Type B pancreatic cell (in vitro differentiated cells): Measurements from ENCODE around the gene CHRD. TPM values are rescaled to one million over a fixed set of nuclear protein-coding genes. Genes with fewer than 3 reads are reported as not detected.

Experiments used
- DNase-seq: peaks from one replicate; pipeline ENCODE4 v3.0.0; 2021; ENCODE audit warnings: mixed read lengths; ENCODE audit not compliant: unreplicated experiment; ENCODE audit errors: extremely low spot score
- H3K27ac Mint-ChIP-seq: 2 replicates; pipeline ENCODE4 v1.8.0; 2021; ENCODE audit warnings: mild to moderate bottlenecking, mixed read lengths
- H3K27me3 Mint-ChIP-seq: 2 replicates; pipeline ENCODE4 v1.8.0; 2021; ENCODE audit warnings: mixed read lengths
- H3K36me3 Mint-ChIP-seq: 2 replicates; pipeline ENCODE4 v1.8.0; 2021; ENCODE audit warnings: mixed read lengths
- H3K4me1 Mint-ChIP-seq: one replicate; pipeline ENCODE4 v1.8.0; 2021; ENCODE audit warnings: mixed read lengths; ENCODE audit not compliant: unreplicated experiment
- H3K4me3 Mint-ChIP-seq: 2 replicates; pipeline ENCODE4 v1.8.0; 2021; ENCODE audit warnings: mild to moderate bottlenecking, mixed read lengths
- H3K9me3 Mint-ChIP-seq: 2 replicates; pipeline ENCODE4 v1.8.0; 2021; ENCODE audit warnings: mixed read lengths
- total RNA-seq: library from RNA; stranded (reverse); gene quantifications from 2 replicates; pipeline ENCODE4 v1.2.1, GENCODE V29; 2021; ENCODE audit warnings: low replicate concordance
- TF ChIP-seq, protein P1 (sequence below): fragments of 200-600 bp; sonication (generic); conservative IDR thresholded peaks from 2 replicates; pipeline ENCODE4 v1.5.0; 2021; ENCODE audit warnings: antibody characterized with exemption, mild to moderate bottlenecking

CHRD gene
- total RNA-seq, 1 donor from 2014 or later, result 6.4 TPM

DNA sequence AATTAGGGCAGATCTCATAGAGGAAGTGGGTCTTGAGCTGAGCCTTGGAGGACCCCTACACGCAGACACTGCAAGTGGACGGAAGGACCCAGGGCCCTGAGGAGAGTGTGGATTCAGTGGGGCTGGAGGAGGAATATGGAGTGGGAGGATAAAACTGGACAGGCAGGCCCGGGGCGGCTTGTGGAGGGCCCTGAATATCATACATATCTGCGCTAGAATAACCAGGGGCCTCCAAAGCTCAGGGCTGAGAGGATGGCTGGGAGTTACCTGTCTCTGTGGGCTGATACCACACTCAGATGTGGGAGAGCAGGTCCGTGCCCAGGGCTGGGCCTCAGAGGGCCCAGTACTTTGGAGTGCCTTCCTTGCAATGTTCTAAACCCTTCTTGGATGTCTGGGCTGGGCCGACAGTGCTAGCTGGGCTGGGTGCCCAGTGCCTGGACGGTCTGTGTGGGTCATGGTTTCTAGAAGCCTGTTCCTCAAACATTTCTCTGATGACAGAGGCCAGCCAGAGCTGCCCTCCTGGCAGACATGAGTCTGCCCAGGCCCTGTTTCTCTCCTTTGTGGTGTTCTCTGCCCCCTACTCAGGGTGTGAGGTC lies 29.6 kb downstream of the CHRD start:
- H3K9me3 Mint-ChIP-seq, result peaks cover 5% of the 10 kb centered on the region
- DNase-seq, result no peak
- H3K36me3 Mint-ChIP-seq, result no peaks in the 10 kb centered on the region
- TF ChIP-seq, protein P1, sequence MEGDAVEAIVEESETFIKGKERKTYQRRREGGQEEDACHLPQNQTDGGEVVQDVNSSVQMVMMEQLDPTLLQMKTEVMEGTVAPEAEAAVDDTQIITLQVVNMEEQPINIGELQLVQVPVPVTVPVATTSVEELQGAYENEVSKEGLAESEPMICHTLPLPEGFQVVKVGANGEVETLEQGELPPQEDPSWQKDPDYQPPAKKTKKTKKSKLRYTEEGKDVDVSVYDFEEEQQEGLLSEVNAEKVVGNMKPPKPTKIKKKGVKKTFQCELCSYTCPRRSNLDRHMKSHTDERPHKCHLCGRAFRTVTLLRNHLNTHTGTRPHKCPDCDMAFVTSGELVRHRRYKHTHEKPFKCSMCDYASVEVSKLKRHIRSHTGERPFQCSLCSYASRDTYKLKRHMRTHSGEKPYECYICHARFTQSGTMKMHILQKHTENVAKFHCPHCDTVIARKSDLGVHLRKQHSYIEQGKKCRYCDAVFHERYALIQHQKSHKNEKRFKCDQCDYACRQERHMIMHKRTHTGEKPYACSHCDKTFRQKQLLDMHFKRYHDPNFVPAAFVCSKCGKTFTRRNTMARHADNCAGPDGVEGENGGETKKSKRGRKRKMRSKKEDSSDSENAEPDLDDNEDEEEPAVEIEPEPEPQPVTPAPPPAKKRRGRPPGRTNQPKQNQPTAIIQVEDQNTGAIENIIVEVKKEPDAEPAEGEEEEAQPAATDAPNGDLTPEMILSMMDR, result no peak
- H3K27me3 Mint-ChIP-seq, result peaks cover 5% of the 10 kb centered on the region
- no peak overlapping the region for H3K4me3 Mint-ChIP-seq
- H3K27ac Mint-ChIP-seq, result no peak overlapping the region
- H3K4me1 Mint-ChIP-seq, result no peaks in the 10 kb centered on the region

DNA sequence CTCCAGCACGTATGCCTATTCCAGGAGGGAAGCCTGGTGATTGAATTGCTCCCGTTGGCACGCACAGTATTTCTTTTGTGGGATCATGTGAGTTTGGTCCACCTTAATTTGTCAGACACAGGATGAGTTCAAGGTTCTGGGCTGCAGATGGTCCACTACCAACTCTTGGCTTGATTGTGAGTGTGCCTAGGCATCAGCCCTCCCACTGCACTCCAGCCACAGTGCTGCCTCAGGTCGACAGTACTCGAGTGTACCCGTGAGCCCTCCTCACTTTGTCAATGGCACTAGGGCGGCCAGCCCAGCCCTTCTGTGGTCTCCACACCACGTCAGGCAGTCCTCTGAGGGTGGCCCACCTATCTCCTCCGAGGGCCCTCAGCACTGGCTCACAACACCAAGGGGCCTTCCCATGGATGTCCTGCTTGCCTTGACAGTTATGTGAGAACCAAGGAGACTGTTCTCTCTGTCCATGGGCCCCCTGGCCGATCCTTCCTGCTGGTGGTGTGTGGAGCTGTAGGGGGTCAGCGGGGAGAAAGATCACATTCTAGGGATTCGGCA lies 30.2 kb downstream of the CHRD start:
- TF ChIP-seq, protein P1, result no peak
- no peak overlapping the region for H3K27ac Mint-ChIP-seq
- DNase-seq, result no peak
- no peak overlapping the region for H3K4me3 Mint-ChIP-seq
- H3K9me3 Mint-ChIP-seq, result peaks cover 5% of the 10 kb centered on the region
- no peaks in the 10 kb centered on the region for H3K4me1 Mint-ChIP-seq
- no peaks in the 10 kb centered on the region for H3K36me3 Mint-ChIP-seq
- peaks cover 5% of the 10 kb centered on the region for H3K27me3 Mint-ChIP-seq

DNA sequence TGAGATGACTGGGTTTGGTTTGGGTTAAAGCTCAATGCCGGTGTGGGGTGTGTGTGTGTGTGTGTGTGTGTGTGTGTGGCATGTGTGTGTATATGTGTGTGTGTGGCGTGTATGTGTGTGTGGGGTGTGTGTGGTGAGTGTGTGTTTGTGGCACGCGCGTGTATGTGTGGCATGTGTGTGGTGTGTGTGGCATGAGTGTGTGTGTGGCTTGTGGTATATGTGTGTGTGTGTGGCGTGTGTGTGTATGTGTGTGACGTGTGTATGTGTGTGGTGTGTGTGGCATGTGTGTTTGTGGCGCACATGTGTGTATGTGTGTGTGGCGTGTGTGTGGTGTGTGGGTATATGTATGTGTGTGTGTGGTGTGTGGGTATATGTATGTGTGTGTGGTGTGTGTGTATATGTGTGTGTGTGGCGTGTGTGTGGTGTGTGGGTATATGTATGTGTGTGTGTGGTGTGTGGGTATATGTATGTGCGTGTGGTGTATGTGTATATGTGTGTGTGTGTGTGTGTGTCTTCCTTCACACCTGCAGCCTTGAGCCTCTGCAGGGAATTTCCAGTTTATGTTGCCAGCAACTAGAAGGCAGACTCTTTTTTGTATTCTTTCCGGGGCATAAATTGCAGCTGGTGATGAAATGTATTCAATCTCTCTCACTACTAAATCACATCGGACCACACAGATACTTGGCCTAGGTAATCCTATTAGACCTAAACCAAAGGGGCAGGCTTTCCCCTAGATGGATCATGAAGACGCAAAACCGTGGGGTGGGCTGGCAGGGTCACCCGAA lies 34.8 kb downstream of the CHRD start:
- no peak for DNase-seq
- H3K4me1 Mint-ChIP-seq, result no peaks in the 10 kb centered on the region
- TF ChIP-seq, protein P1, result no peak
- H3K27ac Mint-ChIP-seq, result no peak overlapping the region
- H3K36me3 Mint-ChIP-seq, result no peaks in the 10 kb centered on the region
- H3K9me3 Mint-ChIP-seq, result peaks cover 5% of the 10 kb centered on the region
- H3K27me3 Mint-ChIP-seq, result no peaks in the 10 kb centered on the region
- no peak overlapping the region for H3K4me3 Mint-ChIP-seq

DNA sequence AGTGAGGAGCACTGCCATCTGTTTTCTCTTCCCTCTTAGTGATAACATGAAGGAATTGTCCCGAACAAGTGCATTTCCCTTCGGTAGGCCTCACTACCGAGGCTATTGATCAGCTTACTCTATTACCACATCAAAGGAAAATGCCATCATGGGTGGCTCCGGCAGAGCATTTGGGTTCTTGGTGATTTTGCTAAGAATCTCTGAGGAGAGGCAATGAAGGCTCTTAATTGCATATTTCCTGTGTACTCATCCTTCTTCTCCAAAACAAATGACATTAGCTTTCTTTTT lies 35.3 kb downstream of the CHRD start:
- Mint-ChIP-seq H3K9me3 (peaks cover 5% of the 10 kb centered on the region), H3K27ac (no peak overlapping the region), H3K4me1 (no peaks in the 10 kb centered on the region), H3K4me3 (no peak overlapping the region), H3K36me3 (no peaks in the 10 kb centered on the region), H3K27me3 (no peaks in the 10 kb centered on the region)
- TF ChIP-seq, protein P1, result no peak
- no peak for DNase-seq

DNA sequence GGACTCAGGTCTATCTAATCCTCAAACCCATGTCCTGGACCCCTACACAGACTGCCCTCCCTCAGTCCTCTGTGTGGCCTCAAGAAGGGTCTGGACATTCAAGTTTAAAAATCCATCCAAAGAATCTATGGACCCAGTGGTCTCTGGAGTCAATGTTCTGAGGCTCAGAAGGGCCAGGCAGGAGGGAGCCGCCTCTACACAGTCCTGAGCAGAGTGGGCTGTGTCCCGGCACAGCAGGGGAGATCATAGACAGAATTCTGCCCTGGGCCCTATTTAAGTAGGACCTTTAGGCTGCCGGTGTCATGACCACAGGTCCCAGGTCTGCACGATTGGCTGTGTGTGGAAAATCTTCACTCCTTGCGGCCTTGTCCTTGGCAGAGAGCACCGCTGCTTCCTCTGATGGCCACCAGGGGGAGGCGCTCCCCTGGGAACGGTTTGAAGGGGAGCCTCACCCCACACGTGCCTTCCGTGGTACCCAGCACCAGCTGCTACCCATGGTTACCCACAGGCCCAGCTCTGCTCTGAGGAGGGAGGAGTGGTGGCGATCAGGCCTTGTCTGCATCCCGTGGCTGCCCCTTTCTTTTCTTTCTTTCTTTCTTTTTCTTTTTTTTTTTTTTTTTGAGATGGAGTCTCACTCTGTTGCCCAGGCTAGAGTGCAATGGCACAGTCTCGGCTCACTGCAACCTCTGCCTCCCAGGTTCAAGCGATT lies 37.9 kb downstream of the CHRD start:
- Mint-ChIP-seq H3K4me1 (no peaks in the 10 kb centered on the region), H3K27ac (no peak overlapping the region), H3K9me3 (no peaks in the 10 kb centered on the region), H3K4me3 (no peak overlapping the region), H3K27me3 (no peaks in the 10 kb centered on the region), H3K36me3 (no peaks in the 10 kb centered on the region)
- TF ChIP-seq, protein P1, result peak; percentile 89
- peak; percentile 77 for DNase-seq
